Cardiac muscle cell (in vitro differentiated cells and primary cell): ENCODE results near the gene SH3BP1. TPM values are rescaled to one million over a fixed set of nuclear protein-coding genes. Genes with fewer than 3 reads are reported as not detected.
A peak's percentile ranks its signal among the peaks of the same experiment; 100 is the strongest.

Experiments
- DNase-seq, 2 donors: peaks; one replicate each; pipeline versions ENCODE4 v3.0.0 to v3.0.0-alpha.2; 2010 to 2017; ENCODE audit warnings: low read depth in 1 of 2, low spot score in 1 of 2
- H3K27ac ChIP-seq: fragments of 200-600 bp; sonication (generic); 2 replicates; pipeline ENCODE4 v1.5.1; 2016
- H3K27me3 ChIP-seq: fragments of 200-600 bp; sonication (generic); 2 replicates; pipeline ENCODE4 v1.6.0; 2016; ENCODE audit warnings: control low read depth
- H3K36me3 ChIP-seq: fragments of 200-600 bp; sonication (generic); 2 replicates; pipeline ENCODE4 v1.5.1; 2016; ENCODE audit warnings: control low read depth
- H3K4me1 ChIP-seq: fragments of 200-600 bp; sonication (generic); 2 replicates; pipeline ENCODE4 v1.8.1; 2017; ENCODE audit warnings: low read depth, mild to moderate bottlenecking, mixed run types
- H3K4me3 ChIP-seq: fragments of 200-600 bp; sonication (generic); 2 replicates; pipeline ENCODE4 v1.5.1; 2016; ENCODE audit warnings: mild to moderate bottlenecking
- H3K9me3 ChIP-seq: fragments of 200-600 bp; sonication (generic); 2 replicates; pipeline ENCODE4 v1.5.1; 2017; ENCODE audit warnings: low read depth, mild to moderate bottlenecking, control low read depth
- CTCF ChIP-seq: IDR thresholded peaks from 2 replicates; pipeline ENCODE4 v1.5.1; 2012; ENCODE audit warnings: low read depth, mild to moderate bottlenecking, low read length
- polyA plus RNA-seq: library from polyadenylated mRNA; unstranded; fragments of >200 nt; fragmentation: Nextera tagmentation; extraction: Ambion mirVana; gene quantifications from 2 replicates; pipeline ENCODE4 v1.2.1, GENCODE V29; 2016
- total RNA-seq: library from RNA; depleted of rRNA; stranded (reverse); fragments of >200 nt; gene quantifications from 2 replicates; pipeline ENCODE4 v1.2.3, GENCODE V29; 2016

The SH3BP1 gene
- total and polyA plus RNA-seq, 2 experiments from 2014 or later, result 15.0 to 51.9 TPM

DNA sequence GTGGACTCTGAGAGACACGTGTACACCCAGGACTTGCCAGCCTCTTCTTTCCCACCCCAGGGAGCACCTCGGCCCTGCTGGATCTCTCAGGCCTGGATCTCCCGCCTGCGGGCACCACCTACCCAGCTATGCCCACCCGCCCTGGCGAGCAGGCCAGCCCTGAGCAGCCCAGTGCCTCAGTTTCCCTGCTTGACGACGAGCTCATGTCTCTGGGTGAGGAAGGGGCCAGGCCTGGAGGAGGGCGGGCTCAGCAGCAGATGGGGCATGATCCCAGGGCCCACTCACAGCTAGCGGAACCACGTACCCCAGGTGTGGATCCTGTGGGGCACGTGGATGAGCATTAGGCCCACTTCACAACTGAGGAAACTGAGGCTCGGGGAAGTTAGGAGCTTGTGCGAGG is 13.7 kb upstream of the SH3BP1 start:
- no peak for TF ChIP-seq CTCF
- no peak overlapping the region for H3K27ac ChIP-seq
- H3K4me1 ChIP-seq, result peaks cover 4% of the 10 kb centered on the region
- H3K4me3 ChIP-seq, result no peak overlapping the region
- peaks cover 11% of the 10 kb centered on the region for H3K36me3 ChIP-seq
- no peak for DNase-seq
- H3K9me3 ChIP-seq, result no peaks in the 10 kb centered on the region
- no peaks in the 10 kb centered on the region for H3K27me3 ChIP-seq

DNA sequence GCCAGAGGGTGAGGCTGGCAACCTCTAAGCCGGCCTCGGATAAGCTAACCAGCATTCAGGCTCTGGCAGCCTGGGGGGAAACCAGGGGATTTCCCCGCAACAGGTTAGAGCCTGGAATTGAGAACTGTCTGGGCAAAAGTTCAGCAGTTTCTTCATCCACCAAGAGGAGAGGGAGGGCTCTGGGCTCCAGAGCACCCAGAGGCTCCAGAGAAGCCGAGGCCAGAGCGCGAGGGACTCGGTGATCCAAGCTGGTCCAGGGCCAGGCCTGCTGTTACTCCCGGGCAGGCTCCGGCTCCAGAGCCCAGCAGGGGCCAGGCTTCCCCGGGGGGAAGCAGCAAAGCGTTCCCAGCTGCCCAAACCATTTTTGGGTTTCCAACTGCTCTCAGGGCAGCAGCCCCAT is 13.3 kb upstream of the SH3BP1 start:
- H3K4me1 ChIP-seq, result peaks cover 5% of the 10 kb centered on the region
- no peak overlapping the region for H3K4me3 ChIP-seq
- TF ChIP-seq CTCF, result peak; percentile 20
- H3K36me3 ChIP-seq, result peaks cover 11% of the 10 kb centered on the region
- H3K9me3 ChIP-seq, result no peaks in the 10 kb centered on the region
- no peak overlapping the region for H3K27ac ChIP-seq
- peak in 1 of 2 donors; percentile 92 for DNase-seq
- no peaks in the 10 kb centered on the region for H3K27me3 ChIP-seq

DNA sequence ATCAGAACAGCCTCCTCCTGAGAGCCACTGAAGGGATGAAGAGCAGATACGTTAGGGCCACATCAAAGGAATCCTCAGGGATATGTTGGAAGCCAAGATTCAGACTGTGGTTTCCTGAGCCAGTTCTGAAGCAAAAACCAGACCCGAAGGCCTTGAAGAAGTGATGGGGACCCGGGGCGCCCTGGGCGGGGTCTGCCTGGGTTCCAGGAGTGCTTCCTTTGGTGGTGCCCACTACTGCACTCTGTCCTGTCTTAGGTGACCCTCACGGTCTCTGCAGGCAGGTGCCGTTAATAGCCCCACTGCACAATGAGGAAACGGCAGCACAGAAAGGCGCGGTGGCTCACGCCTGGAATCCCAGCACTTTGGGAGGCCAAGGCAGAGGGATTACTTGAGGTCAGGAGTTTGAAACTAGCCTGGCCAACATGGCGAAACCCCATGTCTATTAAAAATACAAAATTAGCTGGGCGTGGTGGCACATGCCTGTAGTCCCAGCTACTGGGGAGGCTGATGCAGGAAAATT is 12.9 kb upstream of the SH3BP1 start:
- TF ChIP-seq CTCF, result no peak
- Histone ChIP-seq H3K27ac (no peak overlapping the region), H3K4me3 (no peak overlapping the region), H3K36me3 (peaks cover 11% of the 10 kb centered on the region), H3K9me3 (no peaks in the 10 kb centered on the region), H3K27me3 (no peaks in the 10 kb centered on the region), H3K4me1 (peaks cover 9% of the 10 kb centered on the region)
- DNase-seq, result no peak

- Histone ChIP-seq H3K36me3 (peaks cover 11% of the 10 kb centered on the region), H3K27me3 (no peaks in the 10 kb centered on the region), H3K4me1 (peaks cover 10% of the 10 kb centered on the region), H3K9me3 (no peaks in the 10 kb centered on the region), H3K27ac (no peak overlapping the region), H3K4me3 (no peak overlapping the region)
- TF ChIP-seq CTCF, result no peak
- DNase-seq, result peak in 1 of 2 donors; percentile 16
Measured at GRCh38 chr22:37627121-37627520, 12.3 kb upstream of the SH3BP1 start.

DNA sequence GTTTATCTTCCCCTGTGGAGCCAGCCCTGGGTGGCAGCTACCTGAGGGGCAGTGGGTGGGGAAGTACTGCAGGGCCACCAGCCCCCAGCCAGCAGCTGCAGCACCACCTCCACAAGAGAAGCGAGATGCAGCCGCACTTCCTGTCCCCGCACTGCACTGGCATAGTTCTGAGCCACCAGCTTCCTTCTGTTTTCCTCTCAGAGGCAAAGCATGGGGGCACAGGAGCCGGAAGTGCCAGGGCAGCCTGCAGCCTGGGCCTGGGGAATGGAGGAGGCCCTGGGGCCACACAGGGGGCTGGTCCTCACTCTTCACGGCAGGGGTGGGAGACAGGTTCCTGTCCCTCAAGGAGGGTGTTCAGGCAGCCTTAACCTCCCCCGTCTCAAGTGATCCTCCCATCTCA is 11.9 kb upstream of the SH3BP1 start:
- H3K4me1 ChIP-seq, result peaks cover 10% of the 10 kb centered on the region
- no peak for TF ChIP-seq CTCF

More for the DNA sequence above, 11.9 kb upstream of the SH3BP1 start:
- Histone ChIP-seq H3K27ac (no peak overlapping the region), H3K4me3 (no peak overlapping the region), H3K9me3 (no peaks in the 10 kb centered on the region), H3K36me3 (peaks cover 11% of the 10 kb centered on the region), H3K27me3 (no peaks in the 10 kb centered on the region)
- no peak for DNase-seq
